ENCODE measurements around the gene LYVE1. TPM values are rescaled to one million over a fixed set of nuclear protein-coding genes. Genes with fewer than 3 reads are reported as not detected.
A peak's percentile ranks its signal among the peaks of the same experiment; 100 is the strongest.

LYVE1 gene
- total RNA-seq, 1 experiment from 2014 or later: not detected

DNA sequence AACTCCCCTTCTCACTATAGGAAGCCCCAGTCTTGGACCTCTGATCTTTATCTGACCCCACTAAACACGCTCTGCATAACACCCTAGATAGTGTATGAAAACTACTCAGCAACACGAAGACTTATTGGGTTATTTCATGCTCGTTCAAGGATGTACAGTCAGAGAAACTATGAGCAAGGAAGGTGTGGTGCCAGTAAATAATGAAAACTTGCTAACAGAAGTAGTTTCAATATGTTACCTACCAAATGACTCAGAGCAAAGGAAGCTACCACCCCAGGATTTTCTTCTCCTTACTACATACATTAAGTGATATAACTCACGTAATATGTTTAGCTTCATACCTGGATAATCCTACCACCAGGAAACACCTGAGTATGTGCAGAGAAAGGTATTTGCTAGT is 25.9 kb upstream of the LYVE1 start:
- DNase-seq (ENCODE audit: low read depth): peak; percentile 42

DNA sequence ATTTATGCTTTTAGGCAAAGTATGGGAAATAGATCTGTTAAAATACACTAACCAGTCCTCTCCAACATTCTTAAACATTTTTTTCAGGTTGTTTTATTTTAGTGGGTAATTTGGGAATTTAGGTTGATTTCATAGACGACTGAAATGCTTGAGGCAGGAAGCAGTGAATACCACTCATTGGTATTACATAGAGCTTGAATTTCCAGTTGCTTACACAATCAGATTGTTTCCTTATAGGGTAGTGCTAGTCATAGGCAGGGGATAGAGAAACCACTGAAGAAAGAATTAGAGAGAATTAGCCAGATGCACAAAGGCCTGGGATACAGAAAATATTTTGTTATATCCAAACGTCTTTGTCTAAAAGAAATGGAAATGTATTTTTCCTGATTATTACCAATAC is 23.9 kb upstream of the LYVE1 start:
- peak; percentile 86 for DNase-seq (ENCODE audit: low read depth)

DNA sequence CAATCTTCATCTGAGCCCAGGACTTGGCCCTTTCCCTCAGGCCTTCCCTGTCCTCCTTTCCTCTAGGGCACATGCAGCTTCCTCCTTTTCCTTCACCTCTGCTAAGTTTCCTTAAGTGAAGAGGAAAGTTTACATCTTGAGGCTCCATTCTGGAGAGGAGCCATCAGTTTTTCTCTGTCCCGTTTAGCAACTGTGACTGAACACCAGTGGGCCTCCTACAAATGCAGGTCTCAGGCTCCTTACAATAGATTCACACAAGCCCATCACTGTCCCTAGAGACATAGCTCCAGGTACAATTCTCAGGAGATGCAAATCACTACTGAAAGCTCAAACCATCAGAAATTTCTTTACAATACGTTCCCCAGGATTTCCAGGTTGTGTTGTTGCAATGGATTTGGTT is 23.3 kb upstream of the LYVE1 start:
- DNase-seq (ENCODE audit: low read depth): no peak

DNA sequence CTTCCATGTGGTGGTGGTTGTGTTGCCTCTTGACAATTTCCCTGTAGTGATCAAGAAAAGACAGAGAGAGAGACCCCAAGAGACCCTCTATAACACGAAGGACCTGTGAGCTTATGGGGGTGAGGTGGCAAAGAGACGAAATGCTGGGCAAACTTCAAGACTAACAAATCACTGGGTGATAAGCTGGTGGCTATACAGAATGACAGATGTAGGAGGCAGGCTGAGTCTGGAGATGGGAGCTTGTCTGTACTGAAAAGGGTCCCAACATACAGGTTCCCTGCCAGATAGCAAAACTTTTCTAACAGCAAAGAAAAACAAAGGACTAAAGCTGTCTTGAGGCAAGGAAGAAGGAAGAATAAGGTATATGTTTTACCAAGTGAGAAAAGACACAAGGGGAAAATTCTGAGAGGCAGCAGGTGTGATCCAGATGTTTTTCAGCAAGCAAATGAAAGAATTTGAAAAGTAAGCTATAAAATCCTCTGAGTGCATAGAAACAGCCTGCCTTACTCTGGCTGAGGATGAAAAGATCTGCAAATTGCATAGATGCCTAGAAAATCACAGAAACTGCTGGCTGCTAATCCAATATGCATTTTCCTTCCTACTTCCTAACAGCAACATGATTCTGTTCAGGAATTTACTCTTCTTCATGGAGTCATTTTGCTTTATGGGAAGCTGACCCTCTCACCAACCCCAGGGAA is 21.9 kb upstream of the LYVE1 start:
- DNase-seq (ENCODE audit: low read depth): no peak

DNA sequence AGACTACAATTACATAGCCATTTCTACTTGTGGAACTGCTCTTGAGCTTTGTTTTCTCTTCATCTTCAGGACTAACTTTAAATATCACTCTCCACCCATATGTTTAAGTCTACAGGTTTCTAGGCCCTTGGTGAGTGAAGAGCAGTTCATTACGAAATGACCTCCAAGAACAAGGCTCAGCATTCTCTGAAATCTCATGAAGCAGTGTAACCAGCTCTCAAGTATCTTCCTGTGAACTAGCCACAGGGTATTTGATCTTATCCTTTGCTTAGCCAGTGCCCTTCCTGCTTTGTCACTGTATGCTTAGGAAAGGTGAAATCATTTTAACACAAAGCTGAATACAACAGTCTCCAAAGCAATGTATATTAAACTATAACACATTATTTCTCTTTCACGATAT is 20.4 kb upstream of the LYVE1 start:
- no peak for DNase-seq (ENCODE audit: low read depth)

DNA sequence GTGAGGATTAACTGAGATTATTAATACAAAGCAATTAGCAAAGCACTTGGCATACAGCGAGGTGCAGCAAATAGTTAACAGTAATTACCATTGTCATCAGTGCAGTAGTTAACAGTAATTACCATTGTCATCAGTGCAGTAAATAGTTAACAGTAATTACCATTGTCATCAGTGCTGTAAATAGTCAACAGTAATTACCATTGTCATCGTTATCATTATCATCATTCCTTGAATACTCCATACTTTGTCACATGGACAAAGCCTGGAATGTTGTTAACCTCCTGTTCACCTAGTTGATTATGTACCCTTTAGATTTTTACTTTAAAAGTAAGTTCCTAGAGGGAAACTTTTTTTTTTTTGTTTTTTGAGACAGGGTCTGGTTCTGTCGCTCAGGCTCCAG is 19.5 kb upstream of the LYVE1 start:
- no peak for DNase-seq (ENCODE audit: low read depth)

DNA sequence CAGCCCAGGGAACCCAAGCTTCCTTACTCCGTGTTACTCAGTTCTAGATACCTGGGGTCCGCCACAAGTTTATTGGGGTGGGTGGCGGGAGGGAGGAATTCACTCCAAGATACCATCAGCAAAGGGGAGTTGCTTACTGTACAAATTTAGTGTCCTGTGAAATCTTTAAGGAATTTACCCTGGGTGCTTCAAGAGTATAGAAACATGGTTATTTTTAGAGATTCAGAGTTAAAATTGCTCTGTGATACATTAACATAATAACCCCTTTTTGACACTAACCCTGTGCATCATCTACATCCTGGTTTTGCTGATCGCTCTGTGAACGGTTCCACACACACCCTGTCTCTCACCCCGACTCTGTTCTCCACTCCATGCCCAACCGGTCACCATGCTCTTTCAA is 18.9 kb upstream of the LYVE1 start:
- DNase-seq (ENCODE audit: low read depth): no peak

DNA sequence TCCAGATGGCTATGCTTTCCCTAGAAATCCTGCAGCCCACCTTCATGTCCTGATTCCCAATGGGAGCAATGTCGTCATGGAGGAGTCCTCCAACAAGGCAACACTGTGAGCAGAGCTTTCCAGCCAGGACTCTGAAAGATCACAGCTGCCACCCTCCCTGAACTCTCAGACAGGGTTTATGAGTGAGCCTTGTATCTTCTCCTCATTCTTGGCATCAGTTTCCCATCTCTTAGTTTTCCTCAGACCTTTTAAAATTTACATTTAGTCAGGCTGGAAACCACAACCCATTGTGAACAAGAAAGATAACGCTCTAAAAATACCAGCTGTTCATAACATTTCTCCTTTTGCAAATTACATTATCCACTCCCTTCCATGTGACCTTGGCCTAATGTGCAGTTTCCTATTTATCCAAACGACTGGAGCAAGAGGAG is 15.6 kb upstream of the LYVE1 start:
- no peak for DNase-seq (ENCODE audit: low read depth)

DNA sequence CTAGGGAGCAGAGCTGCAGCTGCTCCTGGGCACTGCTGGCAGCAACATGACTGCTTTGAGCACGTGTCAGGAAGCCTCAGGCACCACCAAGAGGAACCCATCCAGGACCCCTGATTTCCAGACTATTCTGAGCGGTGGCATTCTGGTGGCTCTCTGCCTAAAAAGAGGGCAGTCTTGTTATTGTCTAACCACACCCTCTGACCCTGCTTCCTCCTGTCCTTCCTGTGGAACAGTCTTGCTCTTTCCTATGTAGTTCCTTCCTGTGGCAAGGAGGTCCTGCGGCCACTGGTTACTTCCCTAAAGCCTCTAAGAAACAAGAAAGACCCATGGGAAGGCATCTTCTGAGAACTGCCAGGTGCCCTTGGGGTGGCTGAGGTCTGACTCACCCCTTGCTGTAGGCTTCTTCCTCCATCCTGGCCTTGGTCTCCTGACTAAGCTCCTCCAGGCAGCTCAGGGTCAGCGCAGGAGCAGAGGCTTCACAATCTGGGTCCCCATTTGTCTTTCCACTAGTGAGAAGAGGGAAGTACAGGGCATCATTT is 13.1 kb upstream of the LYVE1 start:
- DNase-seq (ENCODE audit: low read depth): peak; percentile 63

DNA sequence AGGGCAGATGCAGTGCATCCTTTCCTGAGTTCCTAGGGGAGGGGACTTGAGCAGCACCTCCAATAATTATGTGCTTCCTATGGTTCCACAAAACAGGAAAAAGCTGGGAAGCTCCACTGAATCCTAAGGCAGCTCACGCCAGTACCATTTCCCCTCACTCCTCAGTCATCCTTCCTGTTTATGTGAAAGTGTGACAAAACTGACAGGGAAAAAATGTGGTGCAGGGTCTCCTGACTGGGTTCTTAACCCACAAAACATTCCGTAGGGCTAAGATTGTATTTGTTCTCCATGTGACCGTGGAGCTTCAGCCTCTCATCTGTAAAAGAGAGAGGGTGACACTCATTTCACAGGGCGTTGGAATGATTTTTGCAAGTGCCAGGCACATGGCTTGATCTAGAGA is 12.2 kb upstream of the LYVE1 start:
- DNase-seq (ENCODE audit: low read depth): no peak

DNA sequence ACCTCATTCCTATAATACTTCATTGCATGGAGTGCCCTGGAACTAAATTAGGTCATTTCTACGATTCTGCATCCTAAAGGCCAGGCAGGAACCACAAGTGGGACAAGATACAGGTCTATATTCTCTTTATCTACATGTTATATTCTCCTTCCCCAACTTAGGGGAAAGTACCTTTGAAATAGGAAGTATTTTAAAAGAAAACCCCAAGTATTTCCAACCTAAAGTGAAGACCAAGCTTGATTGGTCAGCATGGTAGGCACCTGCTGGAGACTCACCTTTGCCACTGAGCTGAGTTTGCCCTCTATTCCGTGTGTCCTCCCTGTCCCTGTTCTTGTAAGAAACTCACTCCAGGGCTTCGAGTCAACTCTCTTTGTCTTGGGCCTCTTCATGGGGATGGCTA is 11.2 kb upstream of the LYVE1 start:
- DNase-seq (ENCODE audit: low read depth): no peak

DNA sequence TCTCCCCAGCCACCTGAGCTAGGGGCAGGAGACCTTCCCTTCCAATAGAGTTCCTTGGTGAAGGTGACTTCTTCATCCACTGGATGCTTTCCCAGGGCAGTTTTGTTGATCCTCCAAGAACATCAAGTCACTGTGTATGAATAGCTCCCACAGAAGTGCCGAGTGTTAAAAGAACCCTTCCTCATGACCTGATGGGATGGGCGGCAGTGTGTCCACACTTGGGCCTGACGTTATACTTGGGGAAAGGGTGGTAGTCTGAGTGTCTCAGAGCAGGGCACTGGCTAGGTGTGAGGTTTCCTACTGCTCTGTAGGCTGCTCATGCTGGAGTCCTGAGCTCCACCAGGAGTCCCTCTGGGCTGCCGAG is 7.6 kb upstream of the LYVE1 start:
- DNase-seq (ENCODE audit: low read depth): no peak

DNA sequence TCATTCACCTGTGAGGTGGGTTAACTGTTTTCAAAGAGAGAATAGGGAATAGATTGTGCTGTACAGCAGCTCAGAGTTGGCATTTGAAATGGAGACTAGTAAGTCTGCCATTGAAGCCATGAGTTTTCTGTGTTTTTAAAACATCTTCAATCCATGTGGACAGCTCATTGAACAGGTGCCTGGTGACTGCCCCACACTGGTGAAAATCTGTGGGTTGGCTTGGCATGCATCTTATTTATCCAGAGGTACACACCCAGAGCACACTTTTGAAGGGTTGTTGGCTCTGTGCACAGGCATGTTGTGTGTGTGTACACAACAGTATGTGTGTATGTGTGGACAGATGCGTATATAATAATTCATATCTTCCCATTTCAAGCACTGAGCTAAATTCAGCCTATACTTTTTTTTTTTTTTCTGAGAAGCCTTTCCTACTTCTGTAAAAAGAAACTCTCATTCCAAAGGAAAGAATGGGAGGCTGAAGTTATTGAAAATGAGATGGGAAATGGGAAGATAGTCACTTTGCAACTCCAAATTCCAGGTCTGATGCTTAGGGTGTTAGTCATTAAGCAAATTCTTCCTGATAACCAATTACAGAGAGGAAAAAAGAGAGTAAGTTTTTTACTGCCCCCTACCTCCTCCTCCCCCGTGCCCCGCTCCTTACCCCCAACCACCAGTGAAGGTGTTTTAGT is 7.0 kb upstream of the LYVE1 start:
- DNase-seq (ENCODE audit: low read depth): no peak

DNA sequence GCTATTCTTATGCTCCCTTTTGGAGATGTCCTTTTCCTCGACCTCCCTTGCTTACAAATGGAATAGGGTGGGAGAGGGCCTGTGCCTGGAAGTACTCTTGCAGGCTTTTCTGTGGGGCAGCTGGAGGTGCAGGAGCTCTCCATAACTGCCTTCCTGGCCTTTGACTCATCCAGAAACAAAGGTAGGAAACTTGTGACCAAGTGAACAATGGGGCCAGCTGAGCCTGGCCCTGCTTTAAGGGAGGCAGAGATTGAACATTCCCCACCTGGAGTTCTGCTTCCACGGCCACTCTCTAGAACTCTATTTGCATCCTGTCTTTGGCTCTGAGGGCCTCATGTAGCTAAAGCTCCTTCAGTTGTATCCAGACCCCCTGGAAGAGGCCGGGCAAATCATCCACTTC is 5.1 kb upstream of the LYVE1 start:
- DNase-seq (ENCODE audit: low read depth): no peak

DNA sequence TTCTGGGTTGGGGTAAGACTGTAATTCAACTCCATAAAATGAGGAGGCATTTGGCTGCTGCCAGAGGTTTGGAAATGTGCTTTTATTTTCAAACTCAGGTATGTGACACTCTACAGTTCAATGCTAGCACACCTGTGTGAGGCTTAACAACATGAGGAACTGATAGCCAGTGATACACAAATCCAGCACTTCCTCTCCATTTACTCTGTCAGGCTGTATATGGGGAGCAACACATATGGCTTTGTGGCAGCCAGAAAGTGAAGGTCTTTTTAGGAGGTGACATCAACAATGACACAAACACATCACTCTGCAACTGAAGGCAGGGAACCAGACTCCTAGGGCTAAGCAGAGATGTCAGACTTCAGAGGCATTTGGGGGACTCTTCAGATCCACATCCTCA is 4.6 kb upstream of the LYVE1 start:
- no peak for DNase-seq (ENCODE audit: low read depth)

DNA sequence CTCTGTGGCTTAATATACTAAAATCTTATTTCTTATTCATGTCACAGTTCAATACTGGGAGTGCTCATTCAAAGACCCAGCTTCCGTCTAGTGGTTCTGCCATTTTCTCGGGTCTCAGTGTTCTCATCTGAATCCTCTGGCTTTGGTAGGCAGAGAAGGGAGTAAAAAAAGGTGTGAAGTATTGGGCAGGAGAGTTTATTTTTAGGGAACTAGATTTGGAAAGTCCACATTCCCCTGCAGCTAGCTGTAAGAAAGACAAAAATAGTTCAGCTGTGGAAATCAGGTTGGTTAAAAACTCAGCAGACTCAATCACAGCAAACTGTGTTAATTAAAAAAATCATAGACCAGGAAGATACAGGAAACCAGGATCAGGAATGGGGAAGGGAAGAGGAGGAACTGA is 4.1 kb upstream of the LYVE1 start:
- no peak for DNase-seq (ENCODE audit: low read depth)

DNA sequence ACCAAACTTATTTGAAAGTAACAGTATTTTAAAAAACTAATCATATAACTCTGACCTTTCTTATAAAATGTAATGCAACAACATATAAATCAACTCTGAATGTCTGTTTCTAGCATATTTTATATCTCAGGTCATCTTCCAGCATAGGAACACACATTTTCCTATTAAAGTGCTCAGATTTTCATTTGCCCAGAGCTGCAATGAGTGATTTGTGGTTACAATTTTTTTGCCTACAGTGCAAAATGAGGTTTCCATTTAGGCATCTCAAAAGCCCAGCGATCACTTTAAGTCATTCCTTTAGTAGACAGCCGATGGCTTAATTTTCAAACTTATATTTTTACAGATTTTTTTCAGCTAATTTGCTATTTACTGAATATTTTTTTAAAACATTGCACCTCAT is 1.0 kb downstream of the LYVE1 start:
- DNase-seq (ENCODE audit: low read depth): no peak

DNA sequence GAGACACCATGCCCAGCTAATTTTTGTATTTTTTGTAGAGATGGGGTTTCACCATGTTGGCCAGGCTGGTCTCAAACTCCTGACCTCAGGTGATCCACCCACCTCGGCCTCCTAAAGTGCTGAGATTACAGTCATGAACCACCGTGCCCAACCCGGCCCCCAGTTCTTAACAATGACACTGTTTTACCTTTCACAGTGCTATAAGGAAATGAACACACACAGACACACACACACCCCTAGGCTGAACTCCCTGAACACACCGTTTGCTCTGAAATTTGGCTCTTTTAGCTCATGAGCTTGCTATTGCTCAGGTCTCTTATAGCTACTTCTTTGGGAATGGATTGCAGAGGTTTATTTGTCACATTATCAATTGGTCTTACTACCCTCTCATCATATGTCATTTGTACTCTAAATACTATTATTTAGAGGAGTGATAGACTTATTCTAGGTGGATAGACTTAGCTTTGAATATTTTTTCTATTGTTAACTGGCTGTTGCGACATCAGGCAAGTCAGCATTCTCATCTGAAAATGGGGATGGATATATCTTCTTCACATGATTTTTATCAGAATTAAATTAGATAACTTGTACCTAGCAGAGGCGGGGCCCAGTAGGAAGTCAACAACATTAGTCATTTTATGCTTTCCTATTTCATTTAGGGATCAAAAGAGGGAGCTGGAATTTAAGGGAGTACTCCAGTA is 2.1 kb downstream of the LYVE1 start:
- no peak for DNase-seq (ENCODE audit: low read depth)

DNA sequence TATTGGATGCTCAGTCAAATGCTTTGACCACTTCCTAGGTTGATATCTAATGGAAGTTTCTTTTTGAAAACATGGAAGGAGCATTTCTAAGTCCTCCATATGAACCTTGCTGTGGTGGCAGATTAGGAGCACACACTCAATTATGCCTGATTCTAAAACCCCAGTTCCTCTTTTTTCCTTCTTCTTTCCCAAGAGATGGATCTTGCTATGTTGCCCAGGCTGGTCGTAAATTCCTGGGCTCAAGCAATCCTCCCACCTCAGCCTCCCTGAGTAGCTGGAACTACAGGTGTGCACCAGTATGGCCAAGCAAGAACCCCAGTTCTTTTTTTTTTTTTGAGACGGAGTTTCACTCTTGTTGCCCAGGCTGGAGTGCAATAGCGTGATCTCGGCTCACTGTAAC is 3.0 kb downstream of the LYVE1 start:
- DNase-seq (ENCODE audit: low read depth): no peak

DNA sequence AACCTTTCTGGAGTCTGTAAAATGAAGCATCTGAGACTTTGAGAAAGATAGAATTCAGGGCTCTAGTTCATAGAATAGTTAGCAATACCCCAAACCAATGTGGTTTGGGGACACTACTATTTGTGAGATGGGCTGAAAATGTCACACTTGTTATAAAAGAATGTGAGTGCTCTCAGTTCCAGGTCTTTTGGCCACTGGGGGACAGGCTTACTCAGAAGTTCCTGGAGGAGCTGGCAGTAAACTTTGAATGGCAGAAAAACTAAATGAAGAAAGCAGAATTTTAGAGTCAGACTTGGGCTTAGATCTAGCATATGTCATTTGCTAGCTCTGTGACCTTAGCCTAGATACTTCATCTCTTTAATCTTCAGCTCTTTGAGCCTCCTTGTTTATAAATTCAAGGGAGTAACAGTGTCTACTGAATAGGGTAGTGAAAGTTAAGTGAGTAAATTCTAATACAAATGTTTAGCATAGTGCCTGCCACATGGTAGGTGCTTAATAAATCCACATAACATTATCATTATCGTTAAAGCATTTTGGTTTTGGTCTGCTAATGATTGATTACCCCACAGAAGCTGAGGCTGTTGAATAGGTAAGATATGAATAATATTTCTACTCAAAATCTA is 3.7 kb downstream of the LYVE1 start:
- no peak for DNase-seq (ENCODE audit: low read depth)

DNA sequence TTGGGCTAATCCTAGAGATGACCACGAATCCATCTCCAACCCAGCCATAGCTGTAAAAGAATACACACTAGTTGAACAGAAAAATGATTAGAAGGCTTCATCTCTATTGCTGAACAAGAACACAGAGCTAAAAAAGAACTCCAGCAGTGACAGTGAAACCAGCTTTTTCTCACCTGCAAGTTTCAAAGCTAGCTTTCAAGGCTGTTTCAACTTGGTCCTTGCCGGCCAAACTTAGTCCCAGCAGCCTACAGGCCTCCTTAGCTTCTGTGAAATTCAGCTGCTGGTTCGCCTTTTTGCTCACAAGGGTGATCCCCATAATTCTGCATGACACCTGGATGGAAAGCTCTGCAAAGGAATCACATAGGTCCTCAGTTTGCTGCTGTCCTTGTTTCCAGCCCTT is 4.4 kb downstream of the LYVE1 start:
- DNase-seq (ENCODE audit: low read depth): no peak

DNA sequence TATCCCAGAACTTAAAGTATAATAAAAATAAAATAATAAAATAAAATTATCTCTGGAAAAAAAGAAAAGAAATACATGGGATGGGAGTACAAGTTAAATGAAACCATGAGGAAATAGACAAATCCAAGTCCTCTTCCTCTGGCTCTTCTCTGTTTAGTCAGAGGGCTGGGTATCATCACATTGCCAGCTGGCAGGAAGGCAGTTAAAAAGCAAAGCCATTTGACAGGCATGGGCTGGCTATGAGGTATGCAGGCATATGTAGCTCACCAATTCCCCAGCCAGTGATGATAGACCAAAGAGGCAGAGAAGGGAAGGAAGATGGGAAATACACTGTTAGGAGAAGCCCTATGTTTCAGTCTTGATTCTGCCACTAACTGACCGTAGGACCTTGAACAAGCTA is 6.5 kb downstream of the LYVE1 start:
- DNase-seq (ENCODE audit: low read depth): no peak
